Measurements from ENCODE around the gene ODF2L.

ODF2L gene

DNA sequence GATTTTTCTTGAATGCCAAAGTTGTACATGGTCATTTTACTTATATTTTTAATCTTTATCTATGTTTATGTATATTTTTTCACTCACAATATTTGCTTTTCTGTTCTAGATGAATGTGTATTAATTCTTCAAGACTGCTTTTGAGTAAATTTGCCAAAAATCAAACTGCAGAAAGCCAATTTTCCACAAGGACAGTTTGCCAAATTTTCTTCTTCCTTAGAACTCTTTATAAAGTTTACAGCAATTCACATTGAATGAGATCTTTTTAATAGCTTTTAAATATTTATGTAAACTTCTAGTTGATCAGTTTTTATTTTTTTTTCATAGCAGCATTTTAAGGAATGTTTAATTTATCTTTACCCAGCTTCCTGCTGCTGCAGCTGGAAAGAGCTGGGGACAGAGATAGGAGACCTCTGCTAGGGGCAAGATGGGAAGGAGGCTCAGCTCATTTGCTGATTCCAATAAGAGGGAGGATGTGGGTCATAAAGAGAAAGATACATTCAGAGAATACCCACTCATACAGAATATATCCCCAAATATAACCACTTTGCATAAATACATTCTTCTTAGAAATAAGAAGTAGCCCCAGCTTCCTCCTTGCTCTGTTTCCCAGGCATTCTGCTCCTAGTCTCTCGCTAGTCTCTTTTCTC is 93.0 kb downstream of the ODF2L start:
- DNase-seq, result no peak
